CD14-positive monocyte (primary cell): ENCODE data around the gene C12orf42. TPM values are rescaled to one million over a fixed set of nuclear protein-coding genes. Genes with fewer than 3 reads are reported as not detected.
"Not testable (repeated sequence)": the region's sequence is repeated elsewhere in the genome, so short reads cannot be mapped to it uniquely, and the experiment has no call there.

ENCODE experiments used
- DNase-seq, 3 donors: peaks; one replicate each; pipeline ENCODE4 v3.0.0-alpha.2; 2011 to 2022
- H2AFZ ChIP-seq: 2 replicates; pipeline ENCODE4 v1.6.0; 2012; ENCODE audit warnings: mild to moderate bottlenecking, low read depth, low read length, inconsistent platforms; ENCODE audit not compliant: insufficient read depth, poor library complexity, severe bottlenecking
- H3K27ac ChIP-seq, 2 donors: 1 replicate in 1 of 2; 2 replicates in 1 of 2; pipeline ENCODE4 v1.5.1; 2012 to 2013; ENCODE audit warnings: low read length in 2 of 2, control low read depth in 1 of 2, inconsistent platforms in 1 of 2, low read depth in 1 of 2, mild to moderate bottlenecking in 1 of 2
- H3K27me3 ChIP-seq, 2 donors: one replicate each; pipeline versions ENCODE4 v1.6.0 to v1.6.1; 2011 to 2013; ENCODE audit warnings: low read length in 2 of 2; ENCODE audit not compliant: control insufficient read depth in 2 of 2, insufficient read depth in 2 of 2
- H3K36me3 ChIP-seq, 2 donors: replicated peaks in 1 of 2; 1 replicate in 1 of 2; 2 replicates in 1 of 2; pipeline versions ENCODE4 v1.5.1 to v1.6.1; 2012 to 2013; ENCODE audit warnings: low read length in 2 of 2, control low read depth in 1 of 2, inconsistent platforms in 1 of 2, mild to moderate bottlenecking in 1 of 2; ENCODE audit not compliant: insufficient read depth in 2 of 2, control insufficient read depth in 1 of 2
- H3K4me1 ChIP-seq, 2 donors: 1 replicate in 1 of 2; 2 replicates in 1 of 2; pipeline versions ENCODE4 v1.5.1 to v1.6.1; 2012 to 2013; ENCODE audit warnings: low read length in 2 of 2, control low read depth in 1 of 2, inconsistent platforms in 1 of 2, mild to moderate bottlenecking in 1 of 2, moderate library complexity in 1 of 2; ENCODE audit not compliant: insufficient read depth in 2 of 2, control insufficient read depth in 1 of 2
- H3K4me2 ChIP-seq: replicated peaks from 2 replicates; pipeline ENCODE3; 2012; ENCODE audit warnings: low read length, moderate library complexity, mild to moderate bottlenecking; ENCODE audit not compliant: poor library complexity, severe bottlenecking; ENCODE audit errors: extremely low read depth
- H3K4me3 ChIP-seq, 3 experiments: fragments of 200-600 bp in 1 of 3; sonication (generic) in 1 of 3; replicated peaks in 1 of 3; 1 replicate in 2 of 3; 2 replicates in 1 of 3; pipeline ENCODE4 v1.5.1; 2011 to 2013; ENCODE audit warnings: low read length in 3 of 3, mild to moderate bottlenecking in 3 of 3, control low read depth in 2 of 3, low read depth in 2 of 3, inconsistent platforms in 1 of 3, moderate library complexity in 1 of 3
- H3K79me2 ChIP-seq: 2 replicates; pipeline ENCODE4 v1.6.0; 2012; ENCODE audit warnings: mild to moderate bottlenecking, control low read depth, inconsistent platforms, low read length, moderate library complexity; ENCODE audit not compliant: insufficient read depth
- H3K9ac ChIP-seq: 2 replicates; pipeline ENCODE4 v1.6.0; 2017; ENCODE audit warnings: low read length, mild to moderate bottlenecking; ENCODE audit not compliant: insufficient read depth, poor library complexity, severe bottlenecking
- H3K9me3 ChIP-seq, 2 donors: replicated peaks in 1 of 2; 1 replicate in 1 of 2; 2 replicates in 1 of 2; pipeline versions ENCODE4 v1.5.1 to v1.6.1; 2012 to 2013; ENCODE audit warnings: low read length in 2 of 2, control low read depth in 1 of 2; ENCODE audit not compliant: control insufficient read depth in 1 of 2, insufficient read depth in 1 of 2
- H4K20me1 ChIP-seq: 2 replicates; pipeline ENCODE4 v1.6.0; 2012; ENCODE audit warnings: mild to moderate bottlenecking, low read length, control low read depth, moderate library complexity; ENCODE audit not compliant: insufficient read depth
- H3K27ac Mint-ChIP-seq, 7 donors: one replicate each; pipeline ENCODE4 v1.8.0; 2020; ENCODE audit warnings: mild to moderate bottlenecking in 7 of 7, mixed read lengths in 7 of 7, moderate library complexity in 6 of 7, inconsistent platforms in 2 of 7
- H3K27me3 Mint-ChIP-seq, 3 donors: one replicate each; pipeline ENCODE4 v1.8.0; 2021 to 2022; ENCODE audit warnings: low read depth in 3 of 3, mild to moderate bottlenecking in 3 of 3, mixed read lengths in 3 of 3, moderate library complexity in 3 of 3, inconsistent platforms in 1 of 3
- H3K36me3 Mint-ChIP-seq, 2 donors: one replicate each; pipeline ENCODE4 v1.8.0; 2020; ENCODE audit warnings: mixed read lengths in 2 of 2, inconsistent platforms in 1 of 2, mild to moderate bottlenecking in 1 of 2
- H3K4me1 Mint-ChIP-seq: one replicate; pipeline ENCODE4 v1.8.0; 2020; ENCODE audit warnings: mild to moderate bottlenecking, mixed read lengths
- H3K4me3 Mint-ChIP-seq, 2 donors: one replicate each; pipeline ENCODE4 v1.8.0; 2020; ENCODE audit warnings: mild to moderate bottlenecking in 2 of 2, mixed read lengths in 2 of 2, moderate library complexity in 1 of 2
- H3K9me3 Mint-ChIP-seq, 7 donors: one replicate each; pipeline ENCODE4 v1.8.0; 2020 to 2022; ENCODE audit warnings: mixed read lengths in 7 of 7, mild to moderate bottlenecking in 6 of 7, moderate library complexity in 6 of 7, inconsistent platforms in 2 of 7
- CTCF ChIP-seq: fragments of 200-600 bp; IDR thresholded peaks from one replicate; pipeline ENCODE4 v1.8.0; 2022; ENCODE audit warnings: antibody characterized with exemption, mild to moderate bottlenecking
- WGBS: methylation state at CpG from one replicate; pipeline ENCODE4 v1.1.5; 2013; ENCODE audit warnings: missing lambda C conversion rate; ENCODE audit not compliant: insufficient coverage; 5-methylcytosine and 5-hydroxymethylcytosine counted together
- intact Hi-C, 2 donors: fragments of 100-400 bp; cut with micrococcal nuclease; formaldehyde crosslinking; loops; one replicate each; pipeline versions ENCODE4 v1.15.0 to v1.15.1; 2023
- polyA plus RNA-seq, 3 donors: library from polyadenylated mRNA; depleted of rRNA in 1 of 3; unstranded in 2 of 3; stranded (reverse) in 1 of 3; fragments of 300-500 nt in 2 of 3; fragments of >200 nt in 1 of 3; fragmentation: Illumina TruSeq in 2 of 3; gene quantifications; 1 replicate in 2 of 3; 2 replicates in 1 of 3; pipeline ENCODE4 v1.2.3, GENCODE V29; 2012 to 2021

Gene C12orf42
- polyA plus RNA-seq, 3 donors, result not detected

- Histone ChIP-seq H3K4me3 (no peak overlapping the region), H3K27me3 (no peaks in the 10 kb centered on the region), H3K27ac (peak overlapping the region in 1 of 2 donors; percentile 54), H3K4me1 (peaks cover 0 to 20% of the 10 kb centered on the region in 2 donors), H3K79me2 (no peaks in the 10 kb centered on the region), H2AFZ (no peak overlapping the region), H3K4me2 (no peak overlapping the region), H3K9ac (no peak overlapping the region), H3K36me3 (no peaks in the 10 kb centered on the region), H4K20me1 (no peaks in the 10 kb centered on the region), H3K9me3 (no peaks in the 10 kb centered on the region)
- peaks cover 0 to 2% (median 0%) of the 10 kb centered on the region in 7 donors for H3K9me3 Mint-ChIP-seq
- H3K4me3 Mint-ChIP-seq, result no peak overlapping the region
- no peak for TF ChIP-seq CTCF
- H3K27me3 Mint-ChIP-seq, result no peaks in the 10 kb centered on the region
- DNase-seq, result no peak
- H3K36me3 Mint-ChIP-seq, result no peaks in the 10 kb centered on the region
- 71% methylated on average over 4 of the region's 5 CpGs for WGBS
- H3K27ac Mint-ChIP-seq, result peak overlapping the region in 2 of 7 donors; percentile 56 to 84
- H3K4me1 Mint-ChIP-seq, result peaks cover 16% of the 10 kb centered on the region
- intact Hi-C loops, result no loop called here
Measured at GRCh38 chr12:103442182-103442555, 53.6 kb downstream of the C12orf42 start.

- Histone ChIP-seq H2AFZ (no peak overlapping the region), H3K27ac (peak overlapping the region in 1 of 2 donors; percentile 54), H3K4me1 (peaks cover 0 to 20% of the 10 kb centered on the region in 2 donors), H3K79me2 (no peaks in the 10 kb centered on the region), H3K36me3 (no peaks in the 10 kb centered on the region), H3K9me3 (no peaks in the 10 kb centered on the region), H3K4me2 (no peak overlapping the region), H3K4me3 (no peak overlapping the region), H3K9ac (no peak overlapping the region), H4K20me1 (no peaks in the 10 kb centered on the region), H3K27me3 (no peaks in the 10 kb centered on the region)
- Mint-ChIP-seq H3K27ac (peak overlapping the region in 5 of 7 donors; percentile 74 to 85 (median 81)), H3K36me3 (no peaks in the 10 kb centered on the region), H3K4me3 (peak overlapping the region in 1 of 2 donors; percentile 57), H3K9me3 (peaks cover 0 to 2% (median 0%) of the 10 kb centered on the region in 7 donors), H3K27me3 (no peaks in the 10 kb centered on the region), H3K4me1 (peaks cover 16% of the 10 kb centered on the region)
- intact Hi-C loops, result no loop called here
- peak; percentile 2 to 49 (median 2) for DNase-seq
- TF ChIP-seq CTCF, result no peak
- 0% methylated on average over 1 of the region's 1 CpG for WGBS
Measured at GRCh38 chr12:103441437-103442181, 54.2 kb downstream of the C12orf42 start.

- H4K20me1 ChIP-seq, H3K27ac Mint-ChIP-seq, H3K79me2 ChIP-seq, H3K4me3 ChIP-seq, DNase-seq, H3K27ac ChIP-seq, intact Hi-C loops, H3K9me3 ChIP-seq, H3K9ac ChIP-seq, H3K27me3 ChIP-seq, H3K4me1 ChIP-seq, H3K36me3 ChIP-seq, H3K4me3 Mint-ChIP-seq, H3K36me3 Mint-ChIP-seq, H3K4me2 ChIP-seq, H2AFZ ChIP-seq, H3K4me1 Mint-ChIP-seq, H3K27me3 Mint-ChIP-seq: not testable (repeated sequence)
- 100% methylated on average over 6 of the region's 33 CpGs for WGBS
- peaks cover 6 to 19% (median 10%) of the 10 kb centered on the region in 7 donors for H3K9me3 Mint-ChIP-seq
Measured at GRCh38 chr12:103434165-103435105, 61.3 kb downstream of the C12orf42 start.
